ENCODE measurements around the gene WWOX.

Gene WWOX

DNA sequence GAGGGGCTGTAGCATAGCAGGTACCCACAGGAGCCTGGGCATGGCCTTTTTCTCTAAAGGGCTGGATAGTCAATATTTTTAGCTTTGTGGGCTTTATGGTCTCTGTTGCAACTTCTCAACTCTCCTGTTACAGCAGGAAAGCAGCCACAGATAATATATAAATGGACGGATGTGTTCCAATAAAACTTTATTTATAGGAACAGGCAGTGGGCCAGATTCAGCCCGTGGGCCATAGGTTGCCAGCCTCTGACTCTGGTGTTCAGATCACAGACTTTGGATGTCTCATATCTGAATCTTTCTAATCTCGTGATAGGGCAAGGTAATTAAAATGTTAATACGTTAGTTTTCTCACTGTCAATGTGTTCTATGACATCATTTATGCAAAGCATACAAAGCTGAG is 136.4 kb downstream of the WWOX start:
- no peak overlapping the region for H3K4me3 ChIP-seq (ENCODE audit: control insufficient read depth, low read depth, low read length)
- DNase-seq (ENCODE audit: low read depth) = no peak
- TF ChIP-seq, protein P1, sequence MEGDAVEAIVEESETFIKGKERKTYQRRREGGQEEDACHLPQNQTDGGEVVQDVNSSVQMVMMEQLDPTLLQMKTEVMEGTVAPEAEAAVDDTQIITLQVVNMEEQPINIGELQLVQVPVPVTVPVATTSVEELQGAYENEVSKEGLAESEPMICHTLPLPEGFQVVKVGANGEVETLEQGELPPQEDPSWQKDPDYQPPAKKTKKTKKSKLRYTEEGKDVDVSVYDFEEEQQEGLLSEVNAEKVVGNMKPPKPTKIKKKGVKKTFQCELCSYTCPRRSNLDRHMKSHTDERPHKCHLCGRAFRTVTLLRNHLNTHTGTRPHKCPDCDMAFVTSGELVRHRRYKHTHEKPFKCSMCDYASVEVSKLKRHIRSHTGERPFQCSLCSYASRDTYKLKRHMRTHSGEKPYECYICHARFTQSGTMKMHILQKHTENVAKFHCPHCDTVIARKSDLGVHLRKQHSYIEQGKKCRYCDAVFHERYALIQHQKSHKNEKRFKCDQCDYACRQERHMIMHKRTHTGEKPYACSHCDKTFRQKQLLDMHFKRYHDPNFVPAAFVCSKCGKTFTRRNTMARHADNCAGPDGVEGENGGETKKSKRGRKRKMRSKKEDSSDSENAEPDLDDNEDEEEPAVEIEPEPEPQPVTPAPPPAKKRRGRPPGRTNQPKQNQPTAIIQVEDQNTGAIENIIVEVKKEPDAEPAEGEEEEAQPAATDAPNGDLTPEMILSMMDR (IDR thresholded peaks at IDR 0.05; ENCODE audit: control insufficient read depth, insufficient read depth, low read depth, low read length, missing control alignments) = no peak

DNA sequence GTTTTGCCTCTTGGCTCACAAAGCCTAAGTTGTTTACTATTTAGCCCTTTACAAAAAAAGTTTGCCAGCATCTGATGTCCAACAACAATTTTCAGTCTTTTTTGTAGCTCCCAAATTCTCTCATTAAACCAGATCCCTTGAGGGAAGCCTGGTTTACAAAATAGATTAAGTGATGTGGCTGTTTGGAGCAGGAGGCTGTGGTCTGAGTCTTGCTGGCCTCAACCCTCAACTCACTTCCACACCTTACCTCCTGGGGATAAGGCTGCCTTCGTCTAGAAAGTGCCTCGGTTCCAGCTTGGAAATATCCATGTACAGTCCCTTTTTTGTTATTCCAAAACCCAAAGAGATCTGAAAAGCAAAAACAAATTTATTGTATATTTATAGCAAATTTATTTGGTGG is 138.4 kb downstream of the WWOX start:
- TF ChIP-seq, protein P1 (IDR thresholded peaks at IDR 0.05; ENCODE audit: control insufficient read depth, insufficient read depth, low read depth, low read length, missing control alignments) = no peak
- no peak overlapping the region for H3K4me3 ChIP-seq (ENCODE audit: control insufficient read depth, low read depth, low read length)
- no peak for DNase-seq (ENCODE audit: low read depth)

DNA sequence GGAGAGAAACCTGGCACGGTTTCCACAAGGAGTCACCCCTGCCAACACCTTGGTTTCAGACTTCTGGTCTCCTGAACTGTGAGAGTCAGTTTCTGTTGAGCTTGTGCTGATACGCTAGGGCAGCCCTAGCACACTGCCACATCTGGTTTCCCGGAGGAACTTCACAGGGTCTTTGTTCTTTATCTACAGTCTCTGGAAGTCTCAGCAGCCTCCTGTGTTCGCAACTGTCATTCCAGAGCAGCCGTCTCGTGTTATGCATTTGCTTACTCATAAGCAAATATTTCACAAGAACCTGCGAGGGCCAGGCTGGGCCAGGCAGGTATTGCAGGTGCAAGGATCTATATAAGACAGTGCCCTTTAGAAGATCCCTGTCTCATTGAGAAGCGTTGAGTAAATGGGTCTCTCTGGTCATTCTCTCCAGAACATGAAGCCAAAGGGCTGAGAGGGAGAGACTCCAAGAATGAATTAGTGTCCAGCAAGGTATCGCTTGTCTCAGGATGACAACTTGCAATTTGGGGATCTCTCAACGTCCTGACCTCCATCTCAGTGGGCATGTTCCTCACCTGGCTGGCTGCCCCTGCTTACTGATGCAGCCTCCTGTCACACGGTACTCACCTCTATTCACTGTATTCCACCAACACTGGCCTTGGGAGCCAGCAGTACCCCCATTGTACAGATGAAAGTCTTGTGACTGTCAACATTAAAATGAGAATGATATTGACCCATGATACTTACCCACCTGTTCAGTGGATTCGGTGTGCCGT is 141.2 kb downstream of the WWOX start:
- TF ChIP-seq, protein P1 (IDR thresholded peaks at IDR 0.05; ENCODE audit: control insufficient read depth, insufficient read depth, low read depth, low read length, missing control alignments) = no peak
- no peak overlapping the region for H3K4me3 ChIP-seq (ENCODE audit: control insufficient read depth, low read depth, low read length)
- no peak for DNase-seq (ENCODE audit: low read depth)

DNA sequence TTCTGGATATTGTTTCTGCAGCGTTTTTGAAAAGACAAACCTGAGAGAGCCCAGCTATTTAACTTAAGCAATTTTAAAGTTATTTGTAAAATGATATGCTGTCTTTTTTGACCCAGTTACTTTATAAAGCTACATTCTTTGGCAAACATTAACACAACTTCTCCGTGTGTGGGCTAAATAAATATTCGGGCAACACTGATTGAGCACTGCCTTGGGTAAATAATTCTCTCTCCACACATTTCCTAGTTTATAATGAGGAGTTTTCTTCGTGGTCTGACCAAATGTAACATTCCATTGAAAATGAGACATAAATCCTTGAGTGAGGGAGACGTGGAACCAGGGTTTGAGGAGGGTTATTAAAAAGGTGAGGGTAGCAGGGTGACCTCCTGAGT is 142.8 kb downstream of the WWOX start:
- TF ChIP-seq, protein P1 (IDR thresholded peaks at IDR 0.05; ENCODE audit: control insufficient read depth, insufficient read depth, low read depth, low read length, missing control alignments) = no peak
- no peak for DNase-seq (ENCODE audit: low read depth)
- no peak overlapping the region for H3K4me3 ChIP-seq (ENCODE audit: control insufficient read depth, low read depth, low read length)

DNA sequence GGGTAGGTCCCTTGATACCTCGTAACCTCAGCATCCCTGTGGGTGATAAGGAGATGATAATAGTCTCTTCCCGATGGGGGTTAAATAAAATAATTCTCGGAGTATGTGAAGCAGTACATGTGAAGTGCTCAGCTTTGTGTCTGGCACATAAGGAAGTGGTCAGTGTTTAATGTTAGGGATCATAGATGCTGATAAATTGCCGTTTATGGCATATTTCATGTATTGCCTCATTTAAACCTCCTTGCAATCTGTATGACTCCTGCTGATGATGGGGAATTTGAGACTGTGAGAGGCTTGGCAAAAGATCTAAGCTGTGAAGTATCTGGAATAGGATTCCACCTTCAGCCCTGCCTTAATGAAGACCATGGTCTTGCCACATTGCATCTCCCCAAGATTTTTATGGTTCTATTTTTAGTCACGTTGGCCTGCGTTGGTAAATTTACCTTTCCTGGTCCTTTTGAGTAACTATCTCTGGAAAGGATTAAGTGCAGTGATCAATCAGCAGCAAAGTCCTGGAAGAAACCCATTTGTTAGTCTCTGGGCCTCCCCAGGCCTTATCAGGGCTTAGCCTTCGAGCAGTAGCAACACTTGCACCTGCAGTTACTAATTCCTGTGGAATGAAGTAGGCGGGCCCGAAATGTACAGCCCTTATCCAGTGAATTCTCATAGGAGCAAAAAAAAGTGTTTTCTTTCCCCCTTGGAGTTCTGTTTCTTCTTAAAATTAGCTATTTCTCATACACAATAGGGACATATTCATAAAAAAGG is 144.9 kb downstream of the WWOX start:
- no peak for DNase-seq (ENCODE audit: low read depth)
- TF ChIP-seq, protein P1 (IDR thresholded peaks at IDR 0.05; ENCODE audit: control insufficient read depth, insufficient read depth, low read depth, low read length, missing control alignments) = no peak
- H3K4me3 ChIP-seq (ENCODE audit: control insufficient read depth, low read depth, low read length) = no peak overlapping the region

DNA sequence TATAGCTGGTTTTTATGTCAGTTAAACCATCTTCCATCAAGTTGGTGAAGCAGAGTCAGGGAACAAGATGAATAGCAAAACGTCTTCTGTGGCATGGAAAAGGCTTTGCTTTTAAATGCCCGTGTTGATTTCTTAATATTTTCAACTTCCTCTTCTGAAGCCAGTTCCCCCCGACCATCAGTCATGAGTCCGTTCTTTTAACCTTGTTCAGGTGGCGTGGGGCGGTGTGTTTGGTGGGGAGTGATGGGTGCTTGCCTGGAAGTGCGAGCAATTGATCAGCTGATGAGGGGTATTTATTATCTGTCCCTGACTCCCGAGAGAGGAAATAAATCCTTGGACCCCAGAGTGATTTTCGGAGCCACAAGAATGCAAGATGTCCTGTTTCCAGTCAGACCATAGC is 147.1 kb downstream of the WWOX start:
- no peak for DNase-seq (ENCODE audit: low read depth)
- no peak overlapping the region for H3K4me3 ChIP-seq (ENCODE audit: control insufficient read depth, low read depth, low read length)
- TF ChIP-seq, protein P1 (IDR thresholded peaks at IDR 0.05; ENCODE audit: control insufficient read depth, insufficient read depth, low read depth, low read length, missing control alignments) = no peak
